ENCODE results near the gene ENO1. TPM values are rescaled to one million over a fixed set of nuclear protein-coding genes. Genes with fewer than 3 reads are reported as not detected.

ENO1 gene
- total and polyA plus RNA-seq, 10 of the 15 experiments (the other 5 are each of a cell fraction or from before 2014, with no cell fraction given) = 1,850 to 4,219 (median 2,331) TPM

GRCh38 chr1:8879464-8879921, 1.0 kb upstream of the ENO1 start (continued):
- peak; percentile 78 for TF ChIP-seq MLLT1 (IDR thresholded peaks at IDR 0.05)
- no peak for TF ChIP-seq KAT2A (conservative IDR thresholded peaks at IDR 0.05; ENCODE audit: control insufficient read depth, low read depth, low read length)
- TF ChIP-seq SMC3 (IDR thresholded peaks at IDR 0.05; ENCODE audit: borderline replicate concordance, low read length) = no peak
- TF ChIP-seq IRF5 (IDR thresholded peaks at IDR 0.05; ENCODE audit: borderline replicate concordance) = no peak
- TF ChIP-seq PRDM15 (CRISPR knock-in tag; IDR thresholded peaks at IDR 0.05) = no peak
- no peak for TF ChIP-seq ZZZ3 (IDR thresholded peaks at IDR 0.05; ENCODE audit: control insufficient read depth, insufficient read length, low read depth)
- TF ChIP-seq KLF5 (IDR thresholded peaks at IDR 0.05; ENCODE audit: partially characterized antibody) = no peak
- TF ChIP-seq CTCF (IDR thresholded peaks at IDR 0.05 in 2 of 3, conservative IDR thresholded peaks at IDR 0.05 in 1 of 3; ENCODE audit: control insufficient read depth in 2 of 3, extremely low read depth in 1 of 3, insufficient read depth in 1 of 3, low read depth in 3 of 3, low read length in 3 of 3) = peak in 2 of 3 experiments; percentile 28 to 32; a peak in 3 of 6 replicates
- TF ChIP-seq ZNF24 (IDR thresholded peaks at IDR 0.05) = no peak
- TF ChIP-seq YY1 (IDR thresholded peaks at IDR 0.05; ENCODE audit: low read depth, low read length) = no peak
- no peak for TF ChIP-seq SP1 (IDR thresholded peaks at IDR 0.05; ENCODE audit: low read depth, low read length)
- TF ChIP-seq BCLAF1 (IDR thresholded peaks at IDR 0.05) = no peak
- TF ChIP-seq ETV6 (conservative IDR thresholded peaks at IDR 0.05 in 1 of 2, IDR thresholded peaks at IDR 0.05 in 1 of 2; ENCODE audit: borderline replicate concordance in 1 of 2, low read depth in 1 of 2) = no peak
- no peak; the same call in 1 of the 2 replicates for TF ChIP-seq MXI1 (IDR thresholded peaks at IDR 0.05; ENCODE audit: low read depth, low read length)
- no peak for TF ChIP-seq PBX3 (IDR thresholded peaks at IDR 0.05; ENCODE audit: insufficient replicate concordance, low read depth, low read length)
- no peak for TF ChIP-seq NR2F1 (conservative IDR thresholded peaks at IDR 0.05)

Measured in GM12878 (cell line).